Activated T-helper 1 cell treated with Interleukin-2 at 50 U/mL for 16 hours (primary cell): ENCODE results near the gene ECM2.
"Not testable (repeated sequence)": the region's sequence is repeated elsewhere in the genome, so short reads cannot be mapped to it uniquely, and the experiment has no call there.

Source experiments
- DNase-seq: peaks from one replicate; pipeline ENCODE4 v3.0.0-alpha.2; 2020; ENCODE audit warnings: low read depth

ECM2 gene

DNA sequence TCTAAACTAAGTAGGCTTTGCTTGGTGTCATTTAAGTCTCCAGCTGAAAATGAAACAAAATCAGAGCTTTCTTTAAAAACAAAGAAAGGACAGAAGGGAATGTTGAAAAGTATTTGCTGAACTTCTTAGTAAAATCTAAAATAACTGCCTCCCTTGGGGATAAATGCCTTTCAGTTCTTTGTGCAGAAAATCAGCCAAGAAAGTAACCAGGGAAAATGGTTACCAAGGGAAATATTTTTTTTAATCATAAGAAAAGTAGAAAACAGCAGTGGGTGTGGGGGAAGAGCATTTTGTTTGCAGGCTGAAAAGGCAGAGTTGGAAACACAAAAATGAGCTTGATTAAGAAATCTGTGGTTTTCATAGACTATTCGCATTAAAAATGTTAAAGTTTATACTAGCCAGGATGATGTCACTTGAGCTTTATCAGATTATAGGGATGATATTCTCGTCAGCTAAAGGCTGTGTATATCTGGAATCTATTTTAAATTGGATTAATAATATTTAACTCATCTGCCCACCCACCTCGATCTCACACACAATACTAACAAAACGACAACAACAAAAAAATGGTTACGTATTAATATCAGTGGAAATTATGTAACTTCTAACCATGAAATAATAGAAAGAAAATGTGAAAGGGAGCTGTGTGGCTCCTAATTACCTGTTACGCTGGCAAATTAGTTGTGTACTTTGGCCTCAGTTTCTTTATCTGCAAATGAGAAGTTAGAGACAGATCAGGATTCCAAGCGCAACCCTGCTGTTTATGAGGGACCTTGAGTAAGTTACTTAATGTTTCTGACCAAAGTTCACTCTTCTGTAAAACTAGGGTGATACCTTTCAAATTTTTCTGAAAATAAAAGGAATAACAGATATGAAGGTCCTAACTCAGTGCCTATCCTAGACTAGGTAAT is at the start of gene ECM2:
Gene ECM2, minus strand, starts transcription at position 51 of the 911 bp plus-strand sequence. CDS start 13,124 bp downstream, outside the sequence.
- DNase-seq, result no peak

DNA sequence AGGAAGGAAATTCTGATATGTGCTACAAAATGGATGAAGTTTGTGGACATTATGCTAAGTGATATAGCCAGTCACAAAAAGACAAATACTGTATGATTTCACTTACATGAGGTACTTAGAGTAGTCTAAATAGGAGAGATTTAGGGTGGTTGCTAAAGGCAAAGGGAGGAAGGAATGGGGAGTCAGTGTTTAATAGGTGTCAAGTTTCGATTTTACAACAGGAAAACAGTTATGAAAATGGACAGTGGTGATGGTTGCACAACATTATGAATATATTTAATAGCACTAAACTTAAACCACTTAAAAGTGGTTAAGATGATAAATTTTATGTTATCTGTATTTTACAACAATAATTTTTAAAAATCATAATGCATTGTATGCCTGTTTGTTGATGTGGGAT is 40.4 kb upstream of the ECM2 start:
- DNase-seq, result no peak

DNA sequence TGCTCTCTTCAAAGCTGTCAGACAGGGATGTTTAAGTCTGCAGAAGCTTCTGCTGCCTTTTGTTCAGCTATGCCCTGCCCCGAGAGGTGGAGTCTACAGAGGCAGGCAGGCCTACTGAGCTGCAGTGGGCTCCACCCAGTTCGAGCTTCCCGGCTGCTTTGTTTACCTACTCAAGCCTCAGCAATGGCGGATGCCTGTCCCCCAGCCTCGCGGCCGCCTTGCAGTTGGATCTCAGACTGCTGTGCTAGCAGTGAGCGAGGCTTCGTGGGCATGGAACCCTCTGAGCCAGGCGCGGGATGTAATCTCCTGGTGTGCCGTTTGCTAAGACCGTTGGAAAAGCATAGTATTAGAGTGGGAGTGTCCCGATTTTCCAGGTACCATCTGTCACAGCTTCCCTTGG is 37.8 kb upstream of the ECM2 start:
- DNase-seq, result not testable (repeated sequence)

DNA sequence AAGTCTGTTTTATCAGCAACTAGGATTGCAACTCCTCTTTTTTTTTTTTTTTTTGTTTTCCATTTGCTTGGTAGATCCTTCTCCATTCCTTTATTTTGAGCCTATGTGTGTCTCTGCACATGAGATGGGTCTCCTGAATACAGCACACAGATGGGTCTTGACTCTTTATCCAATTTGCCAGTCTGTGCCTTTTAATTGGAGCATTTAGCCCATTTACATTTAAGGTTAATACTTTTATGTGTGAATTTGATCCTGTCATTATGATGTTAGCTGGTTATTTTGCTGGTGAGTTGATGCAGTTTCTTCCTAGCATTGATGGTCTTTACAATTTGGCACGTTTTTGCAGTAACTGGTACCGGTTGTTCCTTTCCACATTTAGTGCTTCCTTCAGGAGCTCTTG is 36.1 kb upstream of the ECM2 start:
- not testable (repeated sequence) for DNase-seq

DNA sequence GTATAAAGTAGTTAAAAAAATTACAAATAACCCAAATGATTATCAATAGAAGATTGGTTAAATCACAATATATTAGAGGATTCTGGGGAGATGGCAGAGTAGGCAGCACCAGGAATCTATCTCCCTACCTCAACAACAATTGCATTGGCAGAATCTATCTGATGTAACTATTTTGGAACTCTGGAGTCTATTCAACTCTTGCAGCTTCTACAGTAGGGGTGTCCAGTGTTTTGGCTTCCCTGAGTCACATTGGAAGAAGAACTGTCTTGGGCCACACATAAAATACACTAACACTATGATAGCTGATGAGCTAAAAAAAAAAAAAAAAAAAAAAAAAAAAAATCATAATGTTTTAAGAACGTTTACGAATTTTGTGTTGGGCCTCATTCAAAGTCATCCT is 29.2 kb upstream of the ECM2 start:
- DNase-seq, result no peak

DNA sequence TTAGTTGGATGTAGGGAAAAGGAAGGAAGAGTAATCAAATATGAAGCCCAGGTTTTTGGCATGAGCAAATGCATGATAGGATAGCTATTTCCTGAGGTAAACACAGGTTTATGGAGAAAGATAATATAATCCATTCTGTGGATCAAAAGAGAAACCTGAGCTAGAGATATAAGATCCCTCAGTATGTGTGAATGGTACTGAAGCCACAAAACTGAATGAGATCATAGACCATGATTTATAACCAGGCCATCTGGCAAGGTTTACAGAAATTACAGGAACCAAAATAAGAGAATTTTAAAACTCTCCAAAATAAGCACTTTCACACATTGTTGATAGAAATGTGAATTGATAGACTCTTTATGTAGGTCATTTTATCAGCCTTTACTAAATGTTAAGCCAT is 28.7 kb upstream of the ECM2 start:
- DNase-seq, result no peak

DNA sequence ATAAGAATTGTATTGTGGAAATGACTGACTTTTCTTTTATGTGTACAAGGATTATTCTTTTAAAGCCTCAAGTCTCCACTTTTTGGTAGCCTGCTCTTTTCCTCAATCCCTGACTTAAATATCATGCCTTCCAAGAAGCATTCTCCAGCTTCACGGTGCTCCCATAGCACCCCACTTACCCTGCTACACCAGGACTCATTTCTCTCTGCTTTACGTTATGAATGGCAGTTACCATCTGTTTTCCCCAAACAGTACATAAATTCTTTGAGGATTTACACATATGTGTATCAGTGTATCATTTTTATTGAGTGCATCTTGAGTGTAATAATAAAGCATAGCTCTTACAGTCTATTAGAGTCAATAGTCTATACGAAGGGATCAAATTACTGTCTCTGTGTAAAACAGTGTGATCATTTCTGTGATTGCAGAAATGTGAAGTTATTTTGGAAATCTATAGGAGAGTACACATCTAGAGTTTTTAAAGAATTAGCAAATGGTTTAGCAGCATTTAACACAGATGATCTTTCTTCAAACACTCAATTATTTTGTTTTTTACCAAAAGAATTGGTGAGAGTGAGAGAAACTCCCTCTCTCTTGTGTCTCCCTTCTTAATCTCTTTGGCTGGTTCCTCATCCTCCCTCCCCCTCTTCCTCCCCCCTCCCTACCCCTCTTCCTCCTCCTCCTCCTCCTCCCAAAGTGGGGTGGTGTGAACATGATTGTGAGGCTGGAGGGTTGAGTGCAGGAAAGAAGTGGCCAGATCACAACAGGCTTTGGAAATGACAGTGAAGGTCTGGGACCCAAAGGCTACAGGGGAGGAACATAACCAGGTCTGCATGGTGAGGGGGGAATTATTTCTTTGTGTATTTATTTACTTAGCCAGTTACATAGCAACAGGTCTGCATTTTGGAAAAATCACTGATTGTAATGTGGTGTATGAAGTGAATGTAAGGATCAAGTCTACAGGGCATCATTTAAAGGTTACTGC is 27.6 kb upstream of the ECM2 start:
- DNase-seq, result no peak

DNA sequence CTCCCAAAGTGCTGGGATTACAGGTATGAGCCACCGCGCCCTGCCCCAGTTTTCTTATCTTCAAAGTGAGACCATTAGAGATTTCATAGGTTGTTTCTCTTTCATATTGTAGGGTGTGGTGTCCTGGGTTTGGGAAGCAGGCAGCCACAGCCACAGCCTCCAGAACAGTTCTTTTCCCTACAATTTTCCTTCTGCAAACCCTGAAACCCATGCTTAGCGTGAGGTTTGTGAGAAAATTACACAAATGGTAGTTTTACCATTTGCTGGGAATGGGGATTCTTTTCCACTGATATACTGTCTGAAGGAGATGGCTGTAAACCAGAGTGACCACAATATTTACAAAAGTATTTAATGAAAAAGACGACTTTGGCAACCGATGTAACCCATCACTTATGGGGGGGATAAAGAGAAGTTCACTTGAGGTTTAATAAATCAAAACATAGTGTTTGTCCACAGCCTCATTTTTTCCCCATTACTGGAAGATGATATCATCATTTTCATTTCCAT is 26.7 kb upstream of the ECM2 start:
- no peak for DNase-seq

DNA sequence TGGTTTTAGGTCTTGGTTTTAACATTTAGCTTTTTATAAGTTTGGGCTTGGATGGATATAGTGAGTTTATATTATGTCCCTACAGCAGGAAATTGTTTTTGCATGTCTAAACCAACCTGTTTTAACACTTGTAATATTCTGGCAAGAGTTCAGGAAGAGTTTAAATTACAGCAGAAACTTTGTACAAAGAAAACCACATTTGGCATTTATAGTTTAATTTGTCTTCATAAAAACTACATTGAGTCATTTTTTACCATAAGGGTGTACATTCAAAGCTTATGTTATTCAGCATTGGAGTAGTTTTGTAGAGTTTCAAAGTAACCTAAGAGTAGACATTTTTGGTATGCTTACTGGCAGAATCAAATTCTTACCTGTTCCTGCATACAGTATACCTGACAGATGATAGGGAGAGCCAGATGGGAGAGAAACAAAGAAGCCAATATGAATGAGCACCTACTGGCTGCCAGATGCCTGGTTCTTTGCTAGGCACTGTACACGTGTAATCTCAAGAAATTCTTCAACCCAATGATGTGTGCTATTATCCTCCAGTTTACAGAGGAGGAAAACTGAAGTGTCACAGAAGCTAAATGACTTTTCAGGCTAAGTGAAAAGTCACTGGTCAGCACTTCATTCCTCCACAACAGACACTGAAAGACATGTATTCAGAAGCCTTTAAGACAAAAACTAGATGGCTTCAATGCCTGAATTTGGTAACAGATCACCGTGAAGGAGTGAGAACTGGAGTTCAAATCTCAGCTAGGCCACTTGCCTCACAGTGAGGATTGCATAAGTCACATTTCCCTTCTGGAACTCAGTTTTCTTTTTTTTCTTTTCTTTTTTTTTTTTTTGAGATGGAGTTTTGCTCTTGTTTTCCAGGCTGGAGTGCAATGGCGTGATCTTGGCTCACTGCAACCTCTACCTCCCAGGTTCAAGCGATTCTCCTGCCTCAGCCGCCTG is 25.9 kb upstream of the ECM2 start:
- no peak for DNase-seq

DNA sequence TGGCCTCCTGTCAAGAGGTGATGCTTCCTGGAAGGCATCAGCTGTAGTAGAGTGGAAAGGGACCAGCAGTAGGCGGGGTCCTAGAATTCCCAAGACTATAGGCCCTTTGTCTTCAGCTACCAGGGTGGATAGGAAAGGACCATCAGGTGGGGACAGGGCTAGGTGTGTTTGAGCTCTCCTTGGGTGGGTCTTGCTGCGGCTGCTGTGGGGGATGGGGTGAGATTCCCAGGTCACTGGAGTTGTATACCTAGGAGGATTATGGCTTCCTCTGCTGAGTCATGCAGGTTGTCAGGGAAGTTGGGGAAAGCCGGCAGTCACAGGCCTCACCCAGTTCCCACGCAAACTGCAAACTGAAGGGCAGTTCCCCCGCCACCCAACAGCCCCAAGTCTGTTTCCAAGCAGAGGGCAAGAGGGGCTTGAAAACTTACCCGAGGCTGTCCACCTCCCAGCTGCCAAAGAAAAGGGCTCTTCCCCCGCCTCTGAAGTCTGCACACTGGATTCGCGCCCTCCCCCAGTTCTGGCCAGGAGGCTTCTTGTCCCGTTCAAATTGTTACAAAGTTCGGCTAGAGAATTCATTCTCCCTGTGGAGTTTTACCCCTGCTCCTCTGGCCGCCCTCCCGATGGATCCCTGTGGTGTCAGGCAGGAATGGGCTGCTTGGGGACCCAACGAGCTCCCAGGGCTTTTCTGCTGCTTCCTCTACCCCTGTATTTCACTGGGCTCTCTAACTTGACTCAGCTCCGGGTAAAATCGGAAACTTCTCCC is 23.0 kb upstream of the ECM2 start:
- DNase-seq, result no peak

DNA sequence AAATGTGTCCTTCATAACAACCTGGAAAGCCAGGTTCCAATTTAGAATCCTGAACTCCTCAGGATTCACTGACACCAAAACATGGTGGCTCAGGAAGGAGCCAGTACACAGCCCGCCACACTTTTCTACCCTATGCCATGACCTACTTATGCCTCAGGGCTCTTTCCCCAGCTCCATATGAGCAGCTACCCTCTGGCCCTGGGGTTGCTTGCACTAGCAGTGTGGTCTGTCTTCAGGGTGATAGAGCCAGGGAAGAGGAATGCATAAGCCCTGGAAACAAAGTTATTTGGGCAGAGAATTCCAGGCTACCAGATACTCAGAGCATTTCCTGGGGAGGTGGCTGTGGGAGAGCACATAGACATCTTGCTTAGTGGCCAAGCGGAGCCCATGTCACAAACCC is 15.0 kb upstream of the ECM2 start:
- no peak for DNase-seq

DNA sequence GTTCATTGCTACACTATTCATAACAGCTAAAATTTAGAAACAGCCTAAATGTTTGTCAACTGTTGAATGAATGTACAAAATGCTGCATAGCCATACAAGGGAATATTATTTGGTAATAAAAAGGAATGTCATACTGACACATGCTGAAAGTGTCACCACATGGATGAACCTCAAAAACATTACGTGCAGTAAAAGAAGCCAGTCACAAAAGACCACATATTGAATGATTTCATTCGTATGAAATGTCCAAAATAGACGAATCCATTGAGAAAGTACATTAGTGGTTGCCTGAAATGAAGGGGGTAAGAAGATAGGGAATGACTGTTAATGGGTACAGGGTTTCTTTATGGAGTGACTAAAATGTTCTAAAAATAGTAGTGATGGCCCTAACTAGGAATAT is 11.6 kb upstream of the ECM2 start:
- DNase-seq, result no peak

DNA sequence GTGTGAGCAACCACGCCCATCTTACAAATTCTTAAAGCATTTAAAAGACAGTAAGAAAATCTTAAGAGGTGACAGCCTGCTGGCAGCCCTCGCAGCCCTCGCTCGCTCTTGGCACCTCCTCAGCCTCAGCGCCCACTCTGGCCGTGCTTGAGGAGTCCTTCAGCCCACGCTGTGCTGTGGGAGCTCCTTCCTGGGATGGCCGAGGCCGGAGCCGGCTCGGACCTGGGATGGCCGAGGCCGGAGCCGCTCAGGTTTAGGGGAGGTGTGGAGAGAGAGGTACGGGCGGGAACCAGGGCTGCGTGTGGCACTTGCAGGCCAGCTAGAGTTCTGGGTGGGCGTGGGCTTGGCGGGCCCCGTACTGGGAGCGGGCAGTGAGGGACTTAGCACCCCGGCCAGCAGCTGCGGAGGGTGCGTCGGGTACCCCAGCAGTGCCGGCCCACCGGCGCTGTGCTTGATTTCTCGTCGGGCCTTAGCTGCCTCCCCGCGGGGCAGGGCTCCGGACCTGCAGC is 9.3 kb upstream of the ECM2 start:
- no peak for DNase-seq

DNA sequence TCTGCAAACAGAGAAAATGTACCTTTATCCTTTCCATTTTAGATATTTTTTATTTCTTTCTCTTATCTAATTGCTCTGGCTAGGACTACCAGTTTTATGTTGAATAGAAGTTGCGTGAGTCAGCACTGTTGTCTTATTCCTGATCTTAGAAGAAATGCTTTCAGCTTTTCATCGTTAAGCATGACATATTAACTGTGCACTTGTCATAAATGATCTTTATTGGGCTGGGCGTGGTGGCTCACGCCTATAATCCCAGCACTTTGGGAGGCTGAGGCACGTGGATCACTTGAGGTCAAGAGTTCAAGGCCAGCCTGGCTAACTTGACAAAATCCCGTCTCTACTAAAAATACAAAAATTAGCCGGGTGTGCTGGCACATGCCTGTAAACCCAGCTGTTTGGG is 8.2 kb upstream of the ECM2 start:
- no peak for DNase-seq

DNA sequence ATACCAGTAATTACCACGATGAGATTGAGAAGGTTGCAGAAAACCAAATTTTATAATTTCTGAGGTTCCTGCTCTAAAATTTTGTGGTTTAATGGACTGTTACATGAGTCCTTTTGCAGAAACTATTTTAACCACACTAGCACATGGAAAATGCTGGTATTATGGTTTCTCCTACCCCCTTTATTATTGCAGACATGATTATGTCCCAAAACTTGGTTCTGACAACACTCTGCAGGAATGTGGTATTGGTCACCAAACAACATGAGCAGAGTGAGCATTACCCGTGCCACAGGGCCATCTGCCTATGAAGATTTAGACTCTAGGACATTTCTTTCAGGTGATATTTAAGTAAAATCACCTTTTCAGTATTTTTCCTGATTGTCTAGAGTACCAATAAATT is 2.8 kb upstream of the ECM2 start:
- no peak for DNase-seq

DNA sequence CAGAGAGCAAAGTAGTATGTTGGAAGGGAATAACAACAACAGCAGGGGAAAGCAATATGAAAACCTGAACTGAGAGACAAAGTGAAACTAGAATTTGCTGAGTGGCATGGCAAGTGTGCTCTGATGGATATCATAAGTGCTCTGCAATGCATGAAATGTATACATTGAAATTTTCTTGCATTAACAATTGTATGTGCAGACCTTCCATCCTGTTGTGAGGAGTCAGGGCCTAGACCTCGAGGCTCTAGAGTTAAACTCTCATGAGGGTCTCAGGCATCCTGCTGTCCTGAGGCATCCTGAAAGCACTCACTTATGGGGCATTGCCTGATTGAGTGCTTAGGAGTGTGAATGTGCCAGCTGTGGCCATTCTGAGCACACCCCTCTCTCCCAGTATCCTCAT is 1.1 kb downstream of the ECM2 start:
- no peak for DNase-seq

DNA sequence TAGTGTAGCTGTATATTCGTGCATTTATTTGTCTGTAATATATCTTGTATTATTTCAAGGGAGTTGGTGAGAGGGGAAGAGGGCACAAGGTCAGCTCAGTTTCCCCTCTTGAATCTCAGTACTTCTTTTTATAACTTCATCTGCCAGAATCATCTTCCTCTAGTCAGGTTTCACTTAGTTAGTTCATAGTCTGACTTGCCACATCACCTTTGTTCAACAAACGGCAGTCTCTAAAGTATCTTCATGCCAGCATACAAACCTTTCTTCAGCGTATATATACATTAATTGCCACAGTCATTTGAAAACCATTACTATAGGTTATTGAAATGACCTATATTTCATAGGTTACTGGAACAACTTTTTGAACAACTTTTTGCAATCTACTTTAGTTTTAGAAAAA is 1.6 kb downstream of the ECM2 start:
- no peak for DNase-seq

DNA sequence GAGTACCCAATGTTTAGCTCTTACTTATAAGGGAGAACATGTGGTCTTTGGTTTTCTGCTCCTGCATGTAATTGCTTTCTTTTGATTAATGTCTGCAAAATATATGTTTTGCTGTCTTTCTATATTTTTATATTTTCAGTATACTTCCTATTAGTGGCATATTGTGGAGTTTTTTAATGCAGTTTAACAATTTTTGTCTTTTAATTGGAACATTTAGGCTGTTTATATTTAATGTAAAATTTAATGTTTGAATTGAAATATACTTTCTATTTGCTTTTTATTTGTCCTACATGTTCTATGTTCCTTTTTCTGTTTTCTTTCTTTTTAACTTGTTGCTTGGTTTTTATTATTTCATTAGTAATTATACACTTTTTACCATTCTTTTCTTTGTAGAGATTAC is 4.9 kb downstream of the ECM2 start:
- DNase-seq, result no peak

DNA sequence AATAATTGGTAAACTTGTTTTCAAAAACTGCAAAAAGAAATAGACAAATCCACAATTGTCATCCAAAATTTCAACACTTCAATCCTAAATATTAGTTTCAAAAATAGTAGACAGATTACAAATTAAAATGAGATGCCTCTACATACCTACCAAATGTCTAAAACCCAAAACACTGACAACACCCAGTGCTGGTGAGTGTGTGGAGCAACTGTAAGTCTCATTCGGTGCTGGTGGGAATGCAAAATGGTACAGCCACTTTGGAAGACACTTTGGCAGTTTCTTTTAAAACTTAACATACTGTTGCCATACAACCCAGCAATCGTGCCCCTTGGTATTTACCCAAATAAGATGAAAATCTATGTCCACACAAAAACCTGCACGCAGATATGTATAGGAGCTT is 6.7 kb downstream of the ECM2 start:
- no peak for DNase-seq

DNA sequence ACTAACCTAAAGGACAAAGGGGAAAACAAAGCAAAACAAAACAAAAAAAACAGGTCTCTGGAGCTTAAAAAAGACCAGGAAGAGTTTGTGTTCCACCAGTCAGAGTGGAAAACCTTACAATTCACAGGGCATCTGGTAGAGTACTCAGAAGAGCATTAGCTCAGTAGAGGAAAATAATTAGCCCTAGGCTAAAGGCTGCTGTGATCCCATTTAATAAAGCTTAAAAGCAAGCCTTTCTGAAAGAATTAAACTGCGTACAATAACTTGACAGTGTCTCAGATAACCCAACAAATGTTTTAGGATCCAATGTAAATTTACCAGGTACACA is 7.3 kb downstream of the ECM2 start:
- no peak for DNase-seq
